ENCODE data around the gene PHETA1.
"Not testable (repeated sequence)": the region's sequence is repeated elsewhere in the genome, so short reads cannot be mapped to it uniquely, and the experiment has no call there.

The PHETA1 gene

GRCh38 chr12:111379942-111380554 lies 11.2 kb upstream of the PHETA1 start:
- DNase-seq = no peak
- intact Hi-C loops (cut with DNase I) = no loop called here

GRCh38 chr12:111377440-111377839 lies 8.5 kb upstream of the PHETA1 start:
- intact Hi-C loops (cut with DNase I) = no loop called here

GRCh38 chr12:111373231-111373630 lies 4.3 kb upstream of the PHETA1 start:
- intact Hi-C loops (cut with DNase I); DNase-seq: not testable (repeated sequence)

More at GRCh38 chr12:111377440-111377839, 8.5 kb upstream of the PHETA1 start:
- DNase-seq = no peak

GRCh38 chr12:111369496-111370220 lies 763 bp upstream of the PHETA1 start:
- intact Hi-C loops (cut with DNase I) = no loop called here
- DNase-seq = no peak

DNA sequence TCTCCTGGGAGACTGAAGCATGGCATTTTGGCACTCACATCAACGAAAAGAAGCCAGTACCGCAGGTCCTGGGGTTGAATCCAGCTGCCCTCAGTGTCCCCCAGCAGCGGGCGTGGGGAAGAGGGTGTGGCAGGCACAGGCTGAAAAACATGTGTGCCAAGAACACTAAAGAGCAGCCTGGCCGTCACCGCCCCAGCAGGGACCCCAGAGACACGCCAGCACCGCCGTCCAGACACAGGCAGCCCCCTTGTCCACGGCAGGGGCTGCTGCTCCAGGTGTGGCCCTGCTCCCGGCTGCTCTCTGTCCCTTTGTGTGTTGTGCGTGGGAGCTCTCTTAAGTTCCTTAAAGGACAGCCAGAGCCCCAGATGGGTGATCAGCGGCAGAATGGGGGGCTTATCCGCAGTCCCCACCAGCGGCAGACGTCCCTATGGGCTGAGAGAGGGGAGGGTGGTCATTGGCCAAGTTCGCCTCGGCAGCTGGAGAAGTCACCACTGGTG lies 556 bp downstream of the PHETA1 start:
- no peak for DNase-seq
- intact Hi-C loops (cut with DNase I) = no loop called here

DNA sequence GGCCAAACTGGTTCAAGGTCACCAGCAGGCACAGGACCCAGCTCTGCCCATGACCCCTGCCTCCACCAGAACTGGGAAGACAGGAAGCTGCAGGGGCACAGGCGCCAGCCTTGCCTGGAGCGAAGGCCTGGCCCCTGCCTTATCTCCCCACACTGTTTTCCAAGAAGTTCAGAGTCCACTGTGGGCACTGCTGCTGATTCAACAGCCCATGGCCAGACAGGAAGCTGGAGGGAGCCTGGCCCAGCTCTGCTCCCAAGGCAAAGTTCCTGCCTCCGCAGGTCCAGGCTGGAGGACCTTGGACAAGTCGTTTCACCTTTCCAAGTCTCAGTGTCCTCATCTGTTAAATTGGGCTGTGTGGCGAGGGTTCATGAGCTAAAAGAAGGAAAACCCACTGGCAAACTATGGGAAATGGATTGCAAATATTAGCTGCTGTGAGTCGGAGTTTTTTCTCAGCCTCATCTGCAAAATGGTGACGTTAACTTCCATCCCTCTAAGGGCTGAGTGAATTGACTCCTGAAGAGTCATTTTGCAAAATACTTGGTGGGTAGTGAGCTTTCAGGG lies 1.2 kb downstream of the PHETA1 start:
- intact Hi-C loops (cut with DNase I) = no loop called here
- no peak for DNase-seq

DNA sequence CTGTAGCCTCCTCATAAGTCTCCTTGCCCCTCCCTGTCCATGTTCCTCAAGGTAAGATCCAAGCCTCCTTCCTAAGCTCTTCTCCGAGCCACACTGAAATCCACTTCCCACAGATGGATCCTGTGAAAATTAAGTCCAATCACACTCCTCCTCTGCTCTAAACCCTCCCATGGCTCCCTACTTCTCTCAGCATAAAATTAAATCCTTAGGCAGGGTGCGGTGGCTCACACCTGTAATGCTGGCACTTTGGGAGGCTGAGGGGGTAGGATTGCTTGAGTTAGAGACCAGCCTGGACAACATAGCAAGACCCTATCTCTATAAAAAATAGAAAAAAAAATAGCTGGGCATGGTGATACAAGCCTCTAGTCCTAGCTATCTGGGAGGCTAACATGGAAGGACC lies 2.3 kb downstream of the PHETA1 start:
- no peak for DNase-seq
- intact Hi-C loops (cut with DNase I) = no loop called here

DNA sequence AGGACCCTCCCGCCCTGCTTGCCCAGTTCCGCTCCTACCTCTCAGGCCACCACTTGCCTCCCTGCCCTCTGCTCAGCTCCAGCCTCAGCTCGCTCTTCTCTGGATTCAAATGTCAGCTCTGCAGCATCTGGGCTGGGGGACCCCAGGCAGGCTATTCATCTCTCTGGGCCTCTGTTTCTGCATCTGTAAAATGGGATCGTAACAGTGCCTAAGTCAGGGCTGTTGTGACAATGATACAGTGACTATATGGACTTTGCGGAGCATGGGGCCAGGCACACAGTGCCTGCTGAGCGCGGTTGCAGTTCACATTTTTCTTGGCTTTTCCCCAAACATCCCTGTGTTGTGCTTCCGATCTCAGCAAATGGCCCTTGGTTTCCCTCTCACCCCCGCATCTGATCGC lies 2.8 kb downstream of the PHETA1 start:
- intact Hi-C loops (cut with DNase I) = no loop called here
- DNase-seq = no peak

GRCh38 chr12:111363578-111363977 lies 5.3 kb downstream of the PHETA1 start:
- intact Hi-C loops (cut with DNase I) = no loop called here
- peak in 1 of 10 donors; percentile 39 for DNase-seq

DNA sequence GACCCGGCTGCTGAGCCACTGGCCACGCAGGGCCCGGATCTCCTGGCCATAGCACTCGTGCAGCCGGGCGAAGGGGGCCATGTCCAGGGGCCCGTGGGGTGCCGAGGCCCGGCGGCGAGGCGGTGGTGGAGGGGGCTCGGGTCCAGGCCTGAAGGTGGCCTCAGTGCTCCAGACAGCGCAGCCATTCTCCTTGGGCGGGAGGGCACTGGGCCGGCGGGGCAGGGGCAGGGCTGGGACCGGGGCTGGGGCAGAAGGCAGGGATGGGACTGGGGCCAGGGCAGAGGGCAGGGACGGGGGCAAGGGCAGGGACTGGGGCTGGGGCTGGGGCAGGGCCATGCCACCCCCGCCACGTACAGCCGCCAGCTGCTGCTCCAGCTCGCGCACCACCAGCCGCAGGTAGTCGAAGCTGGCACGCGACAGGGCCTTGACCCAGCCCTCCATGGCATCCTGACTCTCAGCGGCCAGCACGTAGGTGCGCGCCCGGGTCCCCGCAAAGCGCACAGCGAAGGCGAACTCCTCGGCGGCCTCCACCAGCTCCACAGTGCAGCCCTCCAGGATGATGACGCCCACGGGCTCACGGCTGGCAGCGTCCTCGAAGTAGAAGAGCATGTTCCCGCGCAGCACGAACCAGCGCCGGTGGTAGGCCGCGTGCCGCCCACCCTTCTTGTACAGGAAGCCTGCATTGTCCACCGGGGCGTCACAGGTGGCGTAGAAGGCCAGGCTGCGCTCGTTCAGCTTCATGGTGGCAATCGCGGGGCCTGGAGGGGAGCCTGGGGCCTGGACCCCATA lies 6.0 kb downstream of the PHETA1 start:
- intact Hi-C loops (cut with DNase I) = no loop called here
- peak in 5 of 10 donors; percentile 40 to 91 (median 84) for DNase-seq

GRCh38 chr12:111361717-111362576 lies 6.9 kb downstream of the PHETA1 start:
- intact Hi-C loops (cut with DNase I) = no loop called here
- peak in 1 of 10 donors; percentile 71 for DNase-seq

GRCh38 chr12:111361073-111361716 lies 7.7 kb downstream of the PHETA1 start:
- peak in 1 of 10 donors; percentile 29 for DNase-seq
- intact Hi-C loops (cut with DNase I) = no loop called here

- peak in 1 of 10 donors; percentile 39 for DNase-seq
- intact Hi-C loops (cut with DNase I) = no loop called here
Observed at GRCh38 chr12:111360325-111360930, 8.5 kb downstream of the PHETA1 start.

- intact Hi-C loops (cut with DNase I) = no loop called here
- peak in 1 of 10 donors; percentile 12 for DNase-seq
Observed at GRCh38 chr12:111359914-111360276, 9.0 kb downstream of the PHETA1 start.

GRCh38 chr12:111359231-111359913 lies 9.5 kb downstream of the PHETA1 start:
- peak in 1 of 10 donors; percentile 35 for DNase-seq
- intact Hi-C loops (cut with DNase I) = no loop called here

GRCh38 chr12:111355201-111355925 lies 13.5 kb downstream of the PHETA1 start:
- peak in 2 of 10 donors; percentile 48 to 73 for DNase-seq
- intact Hi-C loops (cut with DNase I) = no loop called here

DNA sequence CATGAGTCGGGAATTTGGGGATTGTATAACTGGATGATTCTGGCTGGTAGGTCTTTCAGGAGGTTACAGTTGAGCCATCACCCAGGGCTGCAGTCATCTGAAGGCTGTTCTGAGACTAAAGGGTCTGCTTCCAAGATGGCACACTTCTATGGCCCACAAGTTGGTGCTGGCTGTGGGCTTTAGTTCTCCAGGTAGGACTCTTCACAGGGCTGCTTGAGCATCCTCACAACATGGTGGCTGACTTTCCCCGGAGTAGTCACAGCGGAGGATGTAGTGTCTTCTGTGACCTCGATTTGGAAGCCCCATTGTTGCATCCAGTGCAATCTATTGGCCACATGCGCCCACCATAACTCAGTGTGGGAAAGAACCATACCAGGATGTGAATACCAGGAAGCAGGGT lies 14.4 kb downstream of the PHETA1 start:
- intact Hi-C loops (cut with DNase I) = no loop called here
- DNase-seq = peak in 2 of 10 donors; percentile 13 to 26
